Neural progenitor cell (in vitro differentiated cells): ENCODE measurements around the gene LRRC53. TPM values are rescaled to one million over a fixed set of nuclear protein-coding genes. Genes with fewer than 3 reads are reported as not detected.

Source experiments
- DNase-seq: peaks from one replicate; pipeline ENCODE4 v3.0.0-alpha.2; 2016; ENCODE audit warnings: low spot score
- H2AFZ ChIP-seq: fragments of 200-600 bp; sonication (generic); replicated peaks from 2 replicates; pipeline ENCODE4 v1.6.1; 2016; ENCODE audit warnings: antibody characterized with exemption
- H3F3A ChIP-seq: fragments of 200-600 bp; sonication (generic); 2 replicates; pipeline ENCODE4 v1.6.1; 2016; ENCODE audit warnings: antibody characterized with exemption, low read depth
- H3K27ac ChIP-seq: fragments of 200-600 bp; sonication (generic); 2 replicates; pipeline ENCODE4 v1.5.1; 2016; ENCODE audit warnings: mild to moderate bottlenecking
- H3K27me3 ChIP-seq: fragments of 200-600 bp; sonication (generic); 2 replicates; pipeline ENCODE4 v1.6.1; 2016; ENCODE audit warnings: mild to moderate bottlenecking, moderate library complexity
- H3K36me3 ChIP-seq: fragments of 200-600 bp; sonication (generic); 2 replicates; pipeline ENCODE4 v1.5.1; 2016
- H3K4me1 ChIP-seq: fragments of 200-600 bp; sonication (generic); 2 replicates; pipeline ENCODE4 v1.6.1; 2016; ENCODE audit warnings: mixed run types
- H3K4me2 ChIP-seq: fragments of 200-600 bp; sonication (generic); 2 replicates; pipeline ENCODE4 v1.6.1; 2016
- H3K4me3 ChIP-seq: fragments of 200-600 bp; sonication (generic); 2 replicates; pipeline ENCODE4 v1.5.1; 2016
- H3K79me2 ChIP-seq: fragments of 200-600 bp; sonication (generic); 2 replicates; pipeline ENCODE4 v1.6.1; 2016; ENCODE audit warnings: low read depth
- H3K9ac ChIP-seq: fragments of 200-600 bp; sonication (generic); 2 replicates; pipeline ENCODE4 v1.6.1; 2016
- H3K9me3 ChIP-seq: fragments of 200-600 bp; sonication (generic); 2 replicates; pipeline ENCODE4 v1.5.1; 2016; ENCODE audit warnings: low read depth
- H4K20me1 ChIP-seq: fragments of 200-600 bp; sonication (generic); 2 replicates; pipeline ENCODE4 v1.6.1; 2016; ENCODE audit warnings: low read depth
- H3K27ac Mint-ChIP-seq: 3 replicates; pipeline ENCODE4 v1.8.0; 2021; ENCODE audit warnings: mixed read lengths
- H3K27me3 Mint-ChIP-seq: 2 replicates; pipeline ENCODE4 v1.8.0; 2022; ENCODE audit warnings: low read depth, mild to moderate bottlenecking, inconsistent platforms, moderate library complexity, mixed read lengths; ENCODE audit not compliant: insufficient read depth
- H3K36me3 Mint-ChIP-seq: 3 replicates; pipeline ENCODE4 v1.8.0; 2021; ENCODE audit warnings: mixed read lengths
- H3K4me1 Mint-ChIP-seq: 3 replicates; pipeline ENCODE4 v1.8.0; 2021; ENCODE audit warnings: mixed read lengths
- H3K4me3 Mint-ChIP-seq: 3 replicates; pipeline ENCODE4 v1.8.0; 2021; ENCODE audit warnings: mild to moderate bottlenecking, moderate library complexity, mixed read lengths
- H3K9me3 Mint-ChIP-seq: 3 replicates; pipeline ENCODE4 v1.8.0; 2020; ENCODE audit warnings: mixed read lengths
- CTCF ChIP-seq: fragments of 200-600 bp; sonication (generic); IDR thresholded peaks from 2 replicates; pipeline ENCODE4 v1.5.1; 2017; ENCODE audit warnings: antibody characterized with exemption, mild to moderate bottlenecking
- EZH2 ChIP-seq: fragments of 200-600 bp; sonication (generic); IDR thresholded peaks from 2 replicates; pipeline ENCODE4 v1.6.1; 2017; ENCODE audit warnings: antibody characterized with exemption, mild to moderate bottlenecking, moderate library complexity
- EZH2phosphoT487 ChIP-seq: fragments of 200-600 bp; sonication (generic); IDR thresholded peaks from 2 replicates; pipeline ENCODE4 v1.6.1; 2017; ENCODE audit warnings: antibody characterized with exemption
- total RNA-seq: library from RNA; depleted of rRNA; stranded (reverse); fragments of >200 nt; gene quantifications from 2 replicates; pipeline ENCODE4 v1.2.3, GENCODE V29; 2015; ENCODE audit warnings: low replicate concordance

Gene LRRC53
- total RNA-seq, 1 donor from 2014 or later, result not detected

DNA sequence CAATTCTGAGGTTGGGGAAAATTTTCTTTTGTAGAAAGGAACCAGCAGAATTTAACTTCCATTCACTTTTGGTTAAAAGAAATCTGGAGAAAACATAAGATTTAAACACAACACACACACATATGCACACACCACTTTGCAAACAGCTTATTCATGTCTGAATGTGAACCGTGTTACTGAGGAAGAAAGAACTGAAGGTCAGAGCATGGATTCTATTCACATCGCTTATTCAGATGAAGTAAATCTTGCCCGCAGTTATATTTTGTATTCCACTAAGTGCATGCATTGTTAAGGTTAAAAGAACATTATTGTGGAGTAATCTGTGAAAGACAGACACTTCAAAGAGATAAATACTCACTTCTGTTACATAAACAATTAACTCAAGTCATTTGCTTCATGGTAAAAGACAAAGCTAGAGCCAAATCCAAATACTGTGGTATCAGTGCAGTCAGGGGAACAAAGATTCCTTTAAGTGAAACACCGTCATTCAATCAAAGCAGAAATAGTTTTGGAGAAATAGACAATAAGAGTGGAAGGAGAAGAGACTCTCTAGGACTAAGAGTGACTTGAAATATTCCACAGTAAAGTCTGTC lies 82.0 kb downstream of the LRRC53 start:
- Histone ChIP-seq H3K4me3 (no peak overlapping the region), H3K4me2 (peak overlapping the region; percentile 15), H3F3A (no peaks in the 10 kb centered on the region), H2AFZ (no peak overlapping the region), H3K36me3 (no peaks in the 10 kb centered on the region), H3K27ac (no peak overlapping the region), H3K9ac (no peak overlapping the region), H3K79me2 (no peaks in the 10 kb centered on the region), H3K9me3 (no peaks in the 10 kb centered on the region), H3K4me1 (peaks cover 22% of the 10 kb centered on the region), H4K20me1 (no peaks in the 10 kb centered on the region), H3K27me3 (no peaks in the 10 kb centered on the region)
- TF ChIP-seq EZH2 (no peak), CTCF (no peak), EZH2phosphoT487 (no peak)
- Mint-ChIP-seq H3K36me3 (no peaks in the 10 kb centered on the region), H3K4me1 (peaks cover 38% of the 10 kb centered on the region), H3K27ac (no peak overlapping the region), H3K27me3 (no peaks in the 10 kb centered on the region), H3K9me3 (no peaks in the 10 kb centered on the region), H3K4me3 (no peak overlapping the region)
- DNase-seq, result no peak

DNA sequence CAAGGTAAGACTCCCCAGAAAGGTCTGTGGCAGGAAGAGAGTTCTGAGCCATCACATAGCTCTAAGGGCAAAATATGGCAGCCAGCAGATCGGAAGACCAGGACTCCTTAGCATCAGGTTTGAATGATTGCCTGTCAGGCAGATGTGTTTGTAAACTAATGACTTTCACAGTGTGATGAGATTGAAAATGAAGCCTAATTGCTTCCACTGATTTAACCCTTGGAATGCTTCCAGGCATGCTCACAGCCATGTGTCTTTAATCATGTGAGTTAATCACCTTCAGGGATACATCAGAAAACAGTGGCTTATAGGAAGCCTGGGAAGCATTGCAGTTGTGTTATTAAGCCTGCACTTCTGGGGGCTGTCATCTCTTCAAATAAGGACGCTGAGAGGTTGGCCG lies 82.8 kb downstream of the LRRC53 start:
- no peak overlapping the region for H3K9ac ChIP-seq
- H3K4me3 ChIP-seq, result no peak overlapping the region
- no peak overlapping the region for H3K4me3 Mint-ChIP-seq
- no peak overlapping the region for H3K27ac Mint-ChIP-seq
- no peaks in the 10 kb centered on the region for H3K9me3 ChIP-seq
- H3K4me2 ChIP-seq, result no peak overlapping the region
- no peaks in the 10 kb centered on the region for H3K79me2 ChIP-seq
- DNase-seq, result peak; percentile 30
- H3K27me3 ChIP-seq, result no peaks in the 10 kb centered on the region
- H2AFZ ChIP-seq, result no peak overlapping the region
- H4K20me1 ChIP-seq, result no peaks in the 10 kb centered on the region
- H3K4me1 Mint-ChIP-seq, result peaks cover 44% of the 10 kb centered on the region
- no peaks in the 10 kb centered on the region for H3K9me3 Mint-ChIP-seq
- no peaks in the 10 kb centered on the region for H3F3A ChIP-seq
- H3K27ac ChIP-seq, result no peak overlapping the region
- TF ChIP-seq CTCF (no peak), EZH2phosphoT487 (no peak), EZH2 (no peak)
- H3K4me1 ChIP-seq, result peaks cover 22% of the 10 kb centered on the region
- H3K36me3 Mint-ChIP-seq, result no peaks in the 10 kb centered on the region
- H3K27me3 Mint-ChIP-seq, result no peaks in the 10 kb centered on the region
- no peaks in the 10 kb centered on the region for H3K36me3 ChIP-seq

- H3K4me2 ChIP-seq, result no peak overlapping the region
- TF ChIP-seq EZH2phosphoT487, result no peak
- H3K9me3 ChIP-seq, result no peaks in the 10 kb centered on the region
- H3K4me1 ChIP-seq, result peaks cover 22% of the 10 kb centered on the region
- H3K27ac ChIP-seq, result no peak overlapping the region
- Mint-ChIP-seq H3K27me3 (peaks cover 2% of the 10 kb centered on the region), H3K36me3 (no peaks in the 10 kb centered on the region), H3K4me1 (peaks cover 55% of the 10 kb centered on the region), H3K9me3 (no peaks in the 10 kb centered on the region), H3K4me3 (no peak overlapping the region), H3K27ac (no peak overlapping the region)
- H3K27me3 ChIP-seq, result no peaks in the 10 kb centered on the region
- H3K4me3 ChIP-seq, result no peak overlapping the region
- no peak overlapping the region for H3K9ac ChIP-seq
- H3F3A ChIP-seq, result no peaks in the 10 kb centered on the region
- no peaks in the 10 kb centered on the region for H3K36me3 ChIP-seq
- DNase-seq, result no peak
- H4K20me1 ChIP-seq, result no peaks in the 10 kb centered on the region
- H2AFZ ChIP-seq, result no peak overlapping the region
- H3K79me2 ChIP-seq, result no peaks in the 10 kb centered on the region
Observed at GRCh38 chr1:74427681-74428080, 84.7 kb downstream of the LRRC53 start.

DNA sequence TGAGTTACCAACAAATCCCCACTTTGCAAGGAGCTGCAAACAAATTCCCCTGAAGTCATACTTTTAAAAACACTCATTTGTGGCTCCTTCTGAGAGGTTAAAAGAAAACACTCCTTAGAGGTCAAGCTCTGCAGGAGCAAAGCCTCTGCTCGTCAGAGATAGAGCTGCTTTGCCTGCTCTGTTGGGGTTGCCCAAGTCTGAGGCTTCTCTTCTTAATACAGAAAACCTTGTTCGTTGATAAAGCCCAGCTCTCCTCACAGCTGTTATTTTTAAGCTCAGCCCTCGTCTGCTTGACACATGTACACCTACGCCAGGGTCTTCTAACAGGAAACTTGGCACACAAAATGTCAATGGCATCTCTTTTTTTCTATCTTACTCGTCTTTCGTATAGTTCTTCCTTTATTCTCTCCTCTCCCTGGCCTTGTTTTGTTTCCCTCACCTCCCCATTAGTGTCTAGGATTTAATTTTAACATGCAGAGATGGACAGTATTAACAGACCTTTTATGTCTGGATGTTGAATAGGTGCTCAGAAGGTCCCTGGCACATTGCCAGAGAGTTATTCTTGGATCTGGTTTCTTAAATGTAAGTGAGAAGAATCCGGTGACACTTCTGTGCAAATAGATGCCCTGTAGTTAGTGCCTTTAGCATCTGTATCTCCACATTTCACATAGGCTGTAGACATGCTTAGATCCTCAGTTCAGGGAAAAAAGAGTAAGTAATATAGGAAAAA lies 86.0 kb downstream of the LRRC53 start:
- Histone ChIP-seq H2AFZ (no peak overlapping the region), H3K9me3 (no peaks in the 10 kb centered on the region), H3K27ac (no peak overlapping the region), H3K4me2 (no peak overlapping the region), H3K36me3 (no peaks in the 10 kb centered on the region), H3K4me3 (no peak overlapping the region), H3K27me3 (no peaks in the 10 kb centered on the region), H3K9ac (no peak overlapping the region), H4K20me1 (no peaks in the 10 kb centered on the region), H3K79me2 (no peaks in the 10 kb centered on the region), H3F3A (no peaks in the 10 kb centered on the region), H3K4me1 (peaks cover 22% of the 10 kb centered on the region)
- no peak for DNase-seq
- peaks cover 2% of the 10 kb centered on the region for H3K27me3 Mint-ChIP-seq
- H3K27ac Mint-ChIP-seq, result peak overlapping the region; percentile 51
- TF ChIP-seq EZH2phosphoT487 (no peak), CTCF (no peak), EZH2 (no peak)
- peaks cover 62% of the 10 kb centered on the region for H3K4me1 Mint-ChIP-seq
- no peaks in the 10 kb centered on the region for H3K9me3 Mint-ChIP-seq
- H3K4me3 Mint-ChIP-seq, result no peak overlapping the region
- no peaks in the 10 kb centered on the region for H3K36me3 Mint-ChIP-seq
